T-helper 2 cell (primary cell): ENCODE measurements around the gene RAB21.

Experiments
- DNase-seq, 5 experiments: peaks; one replicate each; pipeline versions ENCODE4 v3.0.0 to v3.0.0-alpha.2; 2012 to 2022
- total RNA-seq, 2 donors: gene quantifications; one replicate each; lab custom pipeline; 2026; lab: John Stamatoyannopoulos, UW

Gene RAB21, protein sequence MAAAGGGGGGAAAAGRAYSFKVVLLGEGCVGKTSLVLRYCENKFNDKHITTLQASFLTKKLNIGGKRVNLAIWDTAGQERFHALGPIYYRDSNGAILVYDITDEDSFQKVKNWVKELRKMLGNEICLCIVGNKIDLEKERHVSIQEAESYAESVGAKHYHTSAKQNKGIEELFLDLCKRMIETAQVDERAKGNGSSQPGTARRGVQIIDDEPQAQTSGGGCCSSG
- total RNA-seq = 107 to 123 reads per million in 2 donors

DNA sequence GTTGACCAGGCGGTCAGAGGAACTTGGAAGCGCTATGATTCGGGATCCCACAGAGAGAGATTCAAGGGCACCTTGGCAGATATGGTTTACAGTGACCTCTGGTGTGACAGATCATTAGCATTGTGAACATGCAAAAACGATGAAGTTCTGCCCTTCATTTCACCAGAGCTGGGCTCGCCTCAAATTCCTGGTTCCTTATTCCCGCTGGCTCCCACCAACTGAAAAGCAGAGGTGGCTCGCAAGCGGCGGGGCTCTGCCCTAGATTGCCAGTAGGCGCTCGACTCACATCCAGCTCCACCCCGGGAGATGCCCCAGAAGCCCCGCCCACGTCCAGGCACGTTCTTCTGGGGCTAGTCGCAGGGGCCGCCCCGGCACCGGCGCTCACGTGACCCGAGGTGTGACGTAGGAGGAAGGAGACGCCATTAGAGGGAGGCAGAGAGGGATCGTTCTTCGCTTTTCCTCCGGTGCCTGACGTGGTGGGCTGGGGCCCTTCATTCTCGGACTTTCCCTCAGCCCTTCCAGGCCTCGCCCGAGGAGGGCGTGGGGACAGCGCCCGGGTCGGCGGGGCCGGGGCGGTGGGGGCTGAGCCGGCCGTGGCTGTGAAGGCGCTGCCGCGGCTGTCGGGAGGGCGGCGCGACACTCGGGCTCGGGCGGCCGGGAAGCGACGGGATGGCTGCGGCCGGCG lies at the start of gene RAB21:
TSS of gene RAB21 (plus strand) at position 403 of the 685 bp plus-strand sequence. CDS start at position 670, 267 bp downstream.
- DNase-seq = peak; percentile 96 to 99 (median 98)

DNA sequence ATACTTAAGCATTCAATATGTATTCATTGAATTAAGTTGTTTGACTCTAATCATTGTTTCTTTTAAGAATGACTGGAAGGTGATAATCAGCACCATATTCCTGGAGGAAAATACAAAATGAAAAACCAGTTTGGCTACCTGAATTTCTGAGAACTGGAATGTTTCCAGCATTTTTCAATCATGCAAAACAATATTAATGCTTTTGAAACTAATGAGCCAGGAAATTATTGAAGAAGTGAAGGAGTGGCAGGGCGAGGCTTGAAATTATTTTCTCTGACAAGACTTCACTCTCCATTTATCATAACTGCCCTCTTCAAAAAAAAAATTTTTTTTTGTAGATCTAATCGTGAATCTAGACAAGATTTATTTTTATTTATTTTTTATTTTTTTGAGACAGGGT lies 49.7 kb upstream of the RAB21 start:
- no peak for DNase-seq

DNA sequence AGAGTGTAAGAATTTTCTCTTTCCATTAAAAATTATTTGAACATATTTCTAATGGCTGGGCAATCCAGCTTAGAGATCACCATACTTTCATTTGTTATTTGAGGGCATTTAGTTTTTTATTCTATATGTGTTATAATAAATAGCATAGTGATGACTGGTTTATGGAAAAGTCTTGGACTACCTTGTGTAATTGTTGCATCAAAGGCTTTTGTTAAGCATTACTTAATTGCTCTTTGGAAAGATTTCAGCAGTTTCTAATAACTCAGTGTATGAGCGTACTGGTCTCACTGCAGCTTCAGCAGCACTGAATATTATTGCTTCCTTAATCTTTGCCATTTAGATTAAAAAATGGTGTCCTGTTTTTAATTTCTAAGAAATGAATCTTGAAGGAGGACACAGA lies 46.0 kb upstream of the RAB21 start:
- no peak for DNase-seq

DNA sequence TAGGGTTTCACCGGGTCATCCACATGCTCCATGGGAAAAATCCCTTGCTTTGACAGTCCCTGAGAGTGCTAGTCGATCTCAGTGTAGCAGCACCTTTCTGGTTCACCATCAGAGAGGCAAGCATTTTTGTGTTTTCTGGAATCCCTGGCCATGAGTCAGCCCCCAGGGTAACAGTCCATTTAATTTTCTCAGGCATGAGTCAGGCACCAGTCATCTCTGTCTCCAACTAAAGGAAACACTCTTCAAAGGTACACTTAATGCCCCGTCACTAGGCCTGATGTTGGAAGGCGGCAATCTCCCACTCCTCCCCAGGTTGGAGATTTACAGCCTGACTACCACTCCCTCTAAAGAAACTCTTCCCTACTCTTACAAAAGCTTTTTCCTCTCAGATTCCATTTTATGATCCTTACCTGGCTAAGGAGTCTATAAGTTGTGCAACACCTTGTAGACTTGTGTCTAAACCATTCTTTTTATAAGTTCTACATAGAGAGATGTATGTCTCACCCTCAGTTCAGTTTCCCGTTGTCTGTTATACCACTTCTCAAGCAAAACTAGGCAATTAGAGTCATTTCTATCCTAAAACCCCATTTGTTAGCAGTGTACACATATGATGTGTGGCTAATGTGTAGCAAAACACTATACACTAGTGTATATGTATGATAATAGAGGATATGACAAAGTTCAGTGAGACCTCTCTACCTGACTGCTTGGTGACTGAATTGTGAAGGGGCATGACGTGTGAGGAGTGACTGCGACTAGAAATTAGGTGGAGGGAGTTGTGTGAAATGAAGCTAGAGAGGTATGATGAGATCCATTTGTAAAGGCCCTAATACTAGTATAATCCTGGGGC lies 44.2 kb upstream of the RAB21 start:
- DNase-seq = no peak

DNA sequence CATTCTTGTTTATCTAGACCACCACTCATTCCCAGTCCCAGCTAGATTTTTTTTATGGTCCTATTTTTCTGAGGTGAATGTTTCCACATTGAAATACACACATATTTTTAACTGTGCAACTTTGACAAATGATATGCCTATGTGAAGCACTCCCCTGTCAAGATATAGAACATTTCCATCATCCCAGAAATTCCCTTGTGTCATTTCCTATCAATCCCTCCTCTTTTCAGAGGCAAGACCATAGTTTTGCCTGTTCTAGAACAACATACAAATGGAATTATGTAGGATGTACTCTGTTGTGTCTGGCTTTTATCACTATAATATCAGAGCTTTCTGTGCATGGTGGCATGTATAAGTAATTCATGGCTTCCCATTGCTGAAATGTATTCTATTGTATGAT lies 36.1 kb upstream of the RAB21 start:
- DNase-seq = no peak

DNA sequence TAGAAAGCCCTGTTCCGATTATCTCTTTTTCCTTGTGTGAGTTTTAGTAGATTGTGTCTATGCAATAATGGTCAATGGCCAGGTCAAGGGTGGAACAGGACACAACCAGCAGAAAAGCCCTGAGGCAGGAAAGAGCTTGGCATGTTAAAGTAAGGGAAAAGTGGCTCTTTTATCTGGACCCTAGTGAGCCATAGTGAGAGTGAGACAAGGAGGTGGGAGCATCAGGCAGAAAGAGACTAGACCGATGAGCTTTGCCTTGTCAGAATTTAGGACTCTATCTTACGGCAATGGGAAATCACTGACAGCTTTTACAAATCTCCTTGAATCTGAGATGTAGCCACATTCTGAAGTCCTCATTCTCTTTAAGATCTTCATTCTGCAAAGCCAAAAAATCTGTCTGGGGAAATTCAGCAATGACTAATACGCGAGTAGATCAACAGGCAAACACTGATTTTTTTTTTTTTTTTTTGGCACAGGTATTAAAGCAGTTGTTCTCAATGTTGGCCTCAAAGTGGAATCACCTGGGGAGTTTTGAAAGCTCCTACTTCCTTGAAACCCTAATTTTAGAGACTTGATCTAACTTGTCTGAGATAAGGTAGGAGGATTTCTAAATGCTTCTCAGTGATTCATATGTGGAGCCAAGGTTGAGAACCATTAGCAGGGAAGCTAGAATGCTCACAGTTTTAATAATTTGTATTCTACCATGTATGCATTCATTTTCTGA lies 34.9 kb upstream of the RAB21 start:
- DNase-seq = no peak

DNA sequence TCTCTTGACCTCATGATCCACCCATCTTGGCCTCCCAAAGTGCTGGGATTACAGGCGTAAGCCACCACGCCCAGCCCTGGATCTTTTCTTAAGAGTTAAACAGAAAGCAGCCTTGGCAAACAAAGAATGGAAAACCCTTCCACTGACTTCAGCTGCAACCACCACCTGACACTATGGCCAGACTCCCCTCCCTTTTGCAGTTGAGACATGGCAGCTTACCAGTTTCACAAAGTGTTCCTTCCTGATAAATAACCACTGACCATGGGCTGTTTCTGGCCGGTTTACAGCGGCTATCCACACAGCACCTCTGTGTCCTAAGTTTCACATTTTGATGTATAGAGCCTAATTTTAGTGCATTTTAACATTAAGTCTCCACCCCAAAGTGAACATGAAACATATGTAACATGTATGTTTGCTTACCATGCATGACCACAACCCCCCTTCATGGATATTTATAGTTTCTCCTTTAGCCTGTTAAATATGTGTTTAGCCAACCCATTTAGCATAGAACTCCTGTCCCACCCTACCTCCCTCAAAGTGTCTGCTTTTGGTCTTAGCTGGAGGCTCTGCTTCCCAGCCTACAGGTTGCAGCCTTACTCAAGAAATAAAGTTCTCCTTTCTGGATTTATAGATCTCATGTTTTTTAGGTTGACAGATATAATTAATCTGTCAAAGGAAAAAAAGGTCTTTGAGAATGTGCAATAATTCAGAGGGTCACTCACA lies 32.7 kb upstream of the RAB21 start:
- no peak for DNase-seq

DNA sequence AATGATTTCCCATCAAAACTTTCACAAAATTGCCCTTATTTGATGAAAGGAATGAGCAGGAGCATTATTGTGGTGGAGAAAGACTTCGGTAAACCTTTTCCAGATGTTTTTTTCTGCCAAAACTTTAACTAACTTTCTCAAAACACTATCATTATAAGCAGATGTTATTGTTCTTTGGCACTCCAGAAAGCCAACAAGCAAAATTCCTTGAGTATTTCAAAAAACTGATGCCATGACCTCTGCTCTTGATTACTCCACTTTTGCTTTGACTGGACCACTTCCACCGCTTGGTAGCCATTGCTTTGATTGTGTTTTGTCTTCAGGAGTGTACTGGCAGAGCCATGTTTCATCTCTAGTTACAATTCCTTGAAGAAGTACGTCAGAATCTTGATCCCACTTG lies 29.7 kb upstream of the RAB21 start:
- DNase-seq = no peak

DNA sequence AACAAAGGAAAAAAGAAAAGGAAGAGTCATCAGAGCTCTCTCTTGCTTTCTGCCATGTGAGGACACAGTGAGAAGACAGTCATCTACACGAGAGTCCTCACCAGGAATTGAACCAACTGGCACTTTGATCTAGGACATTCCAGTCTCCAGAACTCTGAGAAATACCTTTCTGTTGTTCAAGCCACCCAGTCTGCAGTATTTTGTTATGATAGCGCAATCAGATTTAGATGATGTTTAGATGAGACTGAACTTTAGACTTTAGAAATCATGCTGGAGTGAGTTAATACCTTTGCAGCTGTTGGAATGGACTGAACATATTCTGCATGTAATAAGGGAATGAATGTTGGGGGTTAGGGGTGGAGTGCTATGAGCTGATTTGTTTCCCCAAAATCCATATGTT lies 28.1 kb upstream of the RAB21 start:
- no peak for DNase-seq

DNA sequence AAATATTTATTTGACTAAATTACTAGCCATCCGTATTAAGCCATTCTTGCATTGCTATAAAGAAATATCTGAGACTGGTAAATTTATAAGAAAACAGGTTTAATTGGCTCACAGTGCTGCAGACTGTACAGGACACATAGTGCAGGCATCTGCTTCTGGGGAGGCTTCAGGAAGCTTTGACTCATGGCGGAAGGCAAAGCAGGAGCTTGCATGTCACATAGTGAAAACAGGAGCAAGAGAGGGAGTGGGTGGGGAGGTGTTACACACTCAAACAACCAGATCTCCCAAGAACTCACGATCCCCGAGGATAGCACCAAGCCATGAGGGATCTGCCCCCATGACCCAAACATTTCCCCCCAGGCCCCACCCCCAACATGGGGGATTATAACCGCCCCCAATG lies 26.7 kb upstream of the RAB21 start:
- DNase-seq = no peak

DNA sequence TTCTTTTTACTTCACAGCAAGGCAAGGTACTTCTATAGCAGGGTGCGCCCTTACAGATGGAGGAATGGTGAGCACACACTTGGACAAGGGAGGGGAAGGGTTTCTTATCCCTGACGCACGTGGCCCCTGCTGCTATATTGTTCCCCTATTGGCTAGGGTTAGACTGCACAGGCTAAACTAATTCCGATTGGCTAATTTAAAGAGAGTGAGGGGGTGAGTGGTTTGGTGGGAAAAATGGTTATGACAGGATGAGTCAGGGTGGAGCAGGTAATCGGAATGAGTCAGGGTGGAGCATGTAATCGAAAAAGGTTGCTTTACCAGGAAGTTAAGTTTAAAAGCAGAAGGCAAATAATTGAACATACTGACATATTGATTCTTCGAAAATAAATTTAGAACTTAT lies 23.7 kb upstream of the RAB21 start:
- DNase-seq = no peak

DNA sequence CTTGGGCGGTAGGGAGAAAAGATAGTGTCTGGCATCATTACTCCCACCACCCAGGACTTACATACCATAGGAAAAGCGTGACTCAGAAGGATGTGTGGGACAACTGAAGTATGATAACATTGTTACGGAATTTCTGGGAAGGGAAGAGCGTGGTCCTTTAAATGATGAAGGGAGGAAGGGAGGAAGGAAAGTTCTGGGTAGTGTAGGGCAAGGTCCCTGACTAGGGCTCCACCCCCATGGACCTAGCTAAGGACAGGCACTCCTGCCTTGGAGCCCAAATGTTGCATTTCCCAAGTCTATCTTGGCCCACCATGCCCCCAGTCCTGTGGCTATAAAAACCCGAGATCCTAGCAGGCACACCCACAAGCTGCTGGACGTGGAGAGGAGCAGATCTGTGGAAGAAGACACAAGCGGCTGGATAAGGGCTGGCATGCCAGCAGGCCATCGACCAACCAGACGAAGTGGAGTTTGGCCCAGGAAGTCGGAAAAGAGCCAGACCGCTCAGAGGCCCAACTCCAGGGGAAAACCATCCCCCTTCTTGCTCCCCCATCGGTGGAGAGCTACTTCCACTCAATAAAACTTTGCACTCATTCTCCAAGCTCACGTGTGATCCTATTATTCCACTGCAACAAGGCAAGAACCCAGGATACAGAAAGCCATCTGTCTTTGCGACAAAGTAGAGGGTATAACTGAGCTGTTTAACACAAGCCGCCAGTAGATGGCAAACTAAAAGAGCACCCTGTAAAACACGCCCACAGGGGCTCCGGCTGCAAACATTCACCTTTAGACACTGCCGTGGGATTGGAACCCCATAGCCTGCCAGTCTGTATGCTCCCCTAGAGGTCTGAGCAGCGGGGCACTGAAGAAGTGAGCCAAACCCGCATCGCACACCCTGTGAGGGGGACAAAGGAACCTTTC lies 23.0 kb upstream of the RAB21 start:
- peak in 1 of 5 experiments; percentile 8 for DNase-seq

DNA sequence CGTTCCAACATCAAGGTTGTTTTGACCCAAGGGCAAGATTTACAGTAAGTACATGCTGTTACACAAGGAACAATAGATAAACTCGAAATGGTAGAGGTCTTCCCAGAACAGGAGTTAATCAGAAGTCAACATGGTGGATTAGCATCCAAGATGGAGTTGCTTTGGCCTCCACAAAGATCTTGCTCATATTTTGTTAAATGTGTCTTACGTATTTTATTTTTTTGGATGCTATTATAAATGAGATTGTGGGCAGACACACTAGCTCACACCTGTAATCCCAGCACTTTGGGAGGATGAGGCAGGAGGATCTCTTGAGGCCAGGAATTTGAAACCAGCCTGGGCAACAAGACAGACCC lies 22.3 kb upstream of the RAB21 start:
- DNase-seq = no peak

DNA sequence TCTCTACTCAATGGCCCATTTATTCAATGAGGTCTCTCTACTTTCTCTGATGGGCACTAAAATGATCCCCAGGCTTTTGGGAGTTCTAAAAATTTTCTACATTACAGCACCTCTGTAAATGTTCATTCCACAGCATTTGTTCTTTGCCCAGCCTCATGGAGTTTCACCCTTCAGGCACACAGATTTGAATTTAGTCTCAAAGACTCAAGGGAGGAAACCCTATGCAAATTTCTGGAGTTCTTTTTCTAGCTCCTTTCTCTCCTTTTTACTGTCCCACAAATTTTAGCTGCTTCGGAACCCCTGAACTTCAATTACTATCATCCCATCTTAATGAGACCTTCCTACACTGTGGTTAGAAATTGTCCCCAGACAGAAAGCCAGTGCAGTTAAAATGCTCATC lies 17.5 kb upstream of the RAB21 start:
- DNase-seq = no peak

DNA sequence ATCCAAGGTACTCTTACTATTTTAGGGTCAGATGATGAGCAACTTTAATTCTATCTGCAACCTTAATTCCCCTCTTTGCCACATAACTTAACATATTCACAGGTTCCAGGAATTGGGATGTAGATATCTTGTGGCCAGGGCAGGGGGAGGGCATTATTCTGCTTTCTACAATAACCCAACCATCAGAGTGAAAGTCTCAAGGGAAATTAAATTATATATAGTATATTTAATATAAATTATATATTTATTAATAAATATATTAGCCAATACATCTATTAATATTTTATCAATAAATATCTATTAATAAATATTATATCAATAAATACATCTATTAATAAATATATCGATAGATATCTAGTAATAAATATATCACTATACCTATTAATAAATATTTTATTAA lies 11.7 kb upstream of the RAB21 start:
- no peak for DNase-seq

DNA sequence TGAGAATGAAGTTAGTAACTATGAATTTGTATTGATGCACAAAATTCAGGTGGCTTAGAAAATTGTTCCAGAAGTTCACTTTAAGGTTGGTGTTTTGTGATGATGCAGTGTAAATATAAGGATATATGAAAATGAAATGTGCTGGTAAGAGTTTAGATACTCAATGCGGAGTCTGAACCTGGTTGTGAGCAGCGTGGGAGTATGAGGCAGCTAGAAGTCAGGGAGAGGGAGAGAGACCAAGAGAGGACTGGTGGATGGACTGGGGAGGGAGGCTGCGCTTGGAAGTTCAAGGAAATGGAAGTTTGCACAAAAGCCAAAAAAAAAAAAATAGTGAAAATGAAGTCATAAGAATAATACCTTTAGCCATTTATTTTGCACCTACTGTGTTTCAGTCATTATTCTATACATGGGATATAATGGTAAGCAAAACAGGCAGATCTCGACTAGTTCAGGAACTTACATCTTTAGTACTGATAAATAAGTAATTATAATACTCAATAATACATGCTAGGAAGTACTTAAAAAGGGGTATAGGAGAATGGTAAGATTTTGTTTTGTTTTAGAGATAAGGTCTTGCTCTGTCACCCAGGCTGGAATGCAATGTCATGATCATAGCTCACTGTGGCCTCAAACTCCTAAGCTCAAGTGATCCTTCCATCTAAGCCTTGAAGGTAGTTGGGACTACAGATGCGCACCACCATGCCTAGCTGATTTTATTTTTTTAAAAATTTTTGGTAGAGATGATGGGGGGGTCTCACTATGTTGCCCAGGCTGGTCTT lies 10.0 kb upstream of the RAB21 start:
- DNase-seq = no peak

DNA sequence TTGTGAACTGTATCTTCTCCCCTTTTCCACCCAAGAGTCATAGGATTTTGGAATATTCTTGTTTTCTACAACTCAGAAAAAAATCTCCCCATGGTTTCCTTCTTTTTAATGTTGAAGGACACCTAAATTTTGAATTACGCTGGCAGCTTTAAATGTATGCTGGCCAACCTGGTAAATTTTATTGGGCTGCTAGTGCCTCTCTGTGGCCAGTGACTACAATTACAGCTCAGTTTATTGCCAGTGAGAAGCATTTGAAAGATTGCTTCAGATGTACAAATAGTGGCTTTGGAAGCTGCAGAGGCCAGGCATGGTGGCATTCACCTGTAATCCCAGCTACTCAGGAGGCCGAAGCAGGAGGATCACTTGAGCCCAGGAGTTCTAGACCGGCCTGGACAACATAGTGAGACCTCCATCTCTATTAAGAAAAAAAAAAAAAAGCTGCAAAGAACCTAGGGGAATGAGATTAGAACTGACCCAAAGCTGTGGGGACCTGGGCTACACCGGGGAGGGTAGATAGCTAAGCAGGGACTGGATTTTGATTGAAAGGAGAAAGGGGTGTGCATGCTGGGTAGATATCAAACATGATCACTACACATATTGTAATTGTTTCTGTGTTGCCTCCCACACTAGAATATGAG lies 7.6 kb upstream of the RAB21 start:
- peak in 3 of 5 experiments; percentile 7 to 63 (median 34) for DNase-seq

DNA sequence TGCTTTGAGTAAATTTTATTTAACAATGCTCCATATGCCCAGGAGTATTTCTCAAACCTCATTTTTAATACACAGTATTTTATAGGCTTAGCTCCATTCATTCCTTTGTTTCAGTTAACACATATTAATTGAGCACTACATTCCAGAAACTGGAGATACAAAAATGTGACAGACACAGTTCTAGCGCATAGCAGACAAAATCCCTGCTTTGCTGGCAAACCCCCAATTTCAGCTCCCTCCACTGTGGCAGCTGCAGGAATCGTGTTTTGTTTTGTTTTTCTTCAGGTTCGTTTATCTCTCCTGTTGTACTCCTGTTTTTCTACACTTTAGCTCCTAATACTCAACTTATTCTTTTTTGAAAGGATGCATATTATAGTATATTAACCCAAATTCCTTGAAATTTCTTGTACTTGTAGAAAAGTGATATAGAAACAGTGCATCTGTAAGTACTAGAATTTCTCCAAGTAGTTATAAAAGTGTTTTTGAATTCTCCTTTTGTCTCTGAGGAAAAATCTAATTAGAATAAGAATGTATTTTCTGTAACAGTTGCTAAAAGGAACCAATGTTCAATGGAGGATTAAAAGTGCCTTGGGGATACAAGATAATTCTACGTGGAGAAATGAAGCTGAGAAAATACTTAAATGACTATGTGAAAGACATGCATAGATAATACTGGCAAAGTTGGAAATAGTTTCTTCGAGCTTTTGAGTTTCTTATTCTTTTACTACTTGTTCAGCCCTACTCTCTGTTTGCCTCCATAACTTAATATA lies 6.4 kb upstream of the RAB21 start:
- DNase-seq = no peak

DNA sequence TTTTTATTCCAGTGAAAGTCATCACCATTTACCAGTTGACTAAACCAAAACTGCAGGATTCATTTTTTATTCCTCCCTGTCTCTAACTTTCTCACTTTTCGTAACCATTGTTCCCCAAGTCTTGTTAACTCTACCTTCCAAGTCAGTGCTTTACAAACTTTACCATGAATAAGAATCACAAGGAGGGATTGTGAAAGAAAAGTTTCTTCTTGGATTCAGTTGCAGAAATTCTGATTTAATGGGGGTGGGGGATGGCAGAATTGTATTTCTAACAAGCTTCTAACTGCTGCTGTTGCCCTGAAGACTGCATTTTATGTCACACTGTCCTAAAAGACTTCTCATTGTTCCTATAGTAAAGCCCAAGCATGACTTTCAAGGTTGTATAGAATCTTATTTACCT lies 5.0 kb upstream of the RAB21 start:
- DNase-seq = no peak
